ENCODE measurements around the gene RGS13.
"Not testable (repeated sequence)": the region's sequence is repeated elsewhere in the genome, so short reads cannot be mapped to it uniquely, and the experiment has no call there.

The RGS13 gene

GRCh38 chr1:192683081-192683480, 47.1 kb downstream of the RGS13 start:
- not testable (repeated sequence) for DNase-seq

GRCh38 chr1:192689459-192689858, 53.5 kb downstream of the RGS13 start:
- DNase-seq = no peak

GRCh38 chr1:192691041-192691440, 55.1 kb downstream of the RGS13 start:
- DNase-seq = no peak

DNA sequence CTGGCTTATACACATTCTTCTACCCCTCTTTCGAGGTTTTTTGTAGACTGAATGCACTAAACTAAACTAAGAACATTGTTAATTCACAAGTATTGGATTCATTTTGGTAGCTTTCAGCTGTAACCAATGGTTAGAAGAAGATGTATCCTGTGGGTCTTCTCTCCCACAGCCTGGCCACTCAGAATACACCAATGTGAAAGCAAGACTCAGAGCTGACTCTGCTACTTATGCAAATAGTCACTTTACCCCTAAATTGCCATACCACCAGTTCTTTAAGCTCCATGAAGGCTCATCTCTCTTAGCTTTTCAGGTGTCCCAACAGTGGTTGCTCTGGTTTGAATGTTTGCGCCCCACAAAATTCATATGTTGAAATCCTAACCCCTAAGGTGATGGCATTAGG, 60.1 kb downstream of the RGS13 start:
- DNase-seq = no peak

- DNase-seq = no peak
These were observed 61.8 kb downstream of the RGS13 start for GRCh38 chr1:192697771-192698170.

DNA sequence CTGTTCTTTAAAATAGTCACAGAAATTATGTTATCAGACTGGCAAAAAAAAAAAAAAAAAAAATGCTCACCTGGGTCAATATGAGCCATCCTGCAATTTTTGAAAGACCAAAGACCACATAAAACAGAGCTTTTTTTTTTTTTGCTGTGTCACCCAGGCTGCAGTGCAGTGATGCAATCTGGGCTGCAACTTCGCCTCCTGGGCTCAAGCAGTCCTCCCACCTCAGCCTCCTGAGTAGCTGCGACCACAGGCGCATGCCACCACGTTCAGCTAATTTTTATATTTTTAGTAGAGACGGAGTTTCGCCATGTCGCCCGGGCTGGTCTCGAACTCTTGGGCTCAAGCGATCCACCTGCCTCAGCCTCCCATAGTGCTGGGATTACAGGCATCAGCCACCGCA, 62.8 kb downstream of the RGS13 start:
- no peak for DNase-seq

GRCh38 chr1:192700834-192701271, 64.9 kb downstream of the RGS13 start:
- no peak for DNase-seq

- no peak for DNase-seq
These were observed 66.4 kb downstream of the RGS13 start for GRCh38 chr1:192702212-192702902.

DNA sequence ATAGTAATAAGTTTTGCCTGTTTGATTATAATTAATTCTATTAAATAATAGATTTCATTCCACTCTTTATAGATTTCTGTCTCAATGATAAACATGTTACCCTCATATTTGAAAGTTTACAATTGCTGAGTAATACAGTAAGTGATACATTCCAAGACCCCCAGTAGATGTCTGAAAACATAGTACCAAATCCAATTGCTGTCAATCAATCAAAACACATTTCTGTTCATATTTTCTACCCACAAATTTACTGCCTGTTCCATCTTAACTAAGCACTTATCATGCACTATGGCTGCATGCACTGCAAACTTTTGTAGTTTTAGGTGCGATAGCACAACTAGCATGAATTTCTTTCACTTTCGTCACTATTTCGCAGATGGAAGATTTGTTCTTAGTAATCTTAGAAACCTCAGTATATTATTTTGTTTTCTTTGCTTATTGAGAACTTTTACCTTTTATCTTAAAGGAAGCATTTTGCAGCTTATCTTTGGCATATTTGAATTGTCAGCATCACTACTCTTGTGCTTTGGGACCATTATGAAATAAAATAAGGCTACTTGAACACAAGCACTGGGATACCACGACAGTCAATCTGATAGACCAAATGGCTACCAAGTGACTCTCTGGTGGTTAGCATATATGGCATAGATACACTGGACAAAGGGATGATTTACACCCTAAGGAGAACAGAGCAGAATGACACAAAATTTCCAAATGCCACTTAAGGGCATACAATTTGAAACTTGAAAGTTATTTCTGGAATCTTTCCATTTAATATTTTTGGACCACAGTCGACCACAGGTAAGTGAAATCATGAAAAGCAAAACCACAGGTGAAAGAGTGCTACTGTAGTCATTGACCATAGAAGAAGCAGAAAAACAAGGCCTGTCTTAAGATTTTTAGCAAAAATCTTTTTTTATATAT, 67.6 kb downstream of the RGS13 start:
- no peak for DNase-seq

GRCh38 chr1:192705510-192705909, 69.6 kb downstream of the RGS13 start:
- DNase-seq = no peak

DNA sequence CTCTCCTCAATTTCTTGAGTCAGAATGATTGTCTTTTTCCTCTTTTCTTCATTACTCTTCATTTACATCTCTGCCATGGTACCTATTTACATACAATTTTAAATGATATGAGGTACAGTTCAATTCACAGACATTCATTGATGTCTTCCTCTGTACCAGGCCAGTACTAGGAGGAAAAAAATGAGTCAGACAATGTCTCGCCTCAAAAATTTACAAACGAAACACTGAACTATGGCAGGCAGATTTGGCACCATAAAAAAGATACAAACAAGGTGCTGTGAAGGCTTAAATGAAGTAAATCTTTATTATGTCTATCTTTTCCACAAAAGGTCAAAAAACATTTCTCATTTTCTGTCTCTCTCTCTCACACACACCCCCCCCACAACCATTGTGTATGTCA, 71.0 kb downstream of the RGS13 start:
- no peak for DNase-seq

DNA sequence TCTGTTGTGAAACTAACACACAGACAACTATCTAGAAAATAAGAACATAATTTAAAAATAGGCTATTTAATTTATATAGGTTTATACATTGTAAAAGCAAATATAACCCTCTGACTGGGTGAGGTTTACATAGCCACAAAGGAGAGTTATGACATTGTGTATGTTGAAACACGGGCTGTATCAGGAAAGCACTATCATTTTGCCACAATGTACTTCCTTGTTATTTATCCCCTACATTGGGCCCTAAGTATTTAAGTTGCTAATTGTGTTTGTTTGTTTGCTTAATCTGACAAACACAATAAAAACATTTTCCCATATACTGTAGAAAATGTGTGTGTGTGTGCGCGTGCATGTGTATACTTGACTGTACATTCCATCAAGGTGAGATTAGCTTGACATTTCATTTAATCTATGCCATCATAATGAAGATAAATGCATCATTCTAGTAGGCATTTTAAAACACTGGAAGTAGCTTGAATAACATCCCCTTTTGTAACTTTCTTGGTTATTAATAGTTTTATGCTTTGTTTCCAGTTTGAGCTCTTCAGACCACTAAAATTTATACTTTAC, 72.1 kb downstream of the RGS13 start:
- DNase-seq = no peak

DNA sequence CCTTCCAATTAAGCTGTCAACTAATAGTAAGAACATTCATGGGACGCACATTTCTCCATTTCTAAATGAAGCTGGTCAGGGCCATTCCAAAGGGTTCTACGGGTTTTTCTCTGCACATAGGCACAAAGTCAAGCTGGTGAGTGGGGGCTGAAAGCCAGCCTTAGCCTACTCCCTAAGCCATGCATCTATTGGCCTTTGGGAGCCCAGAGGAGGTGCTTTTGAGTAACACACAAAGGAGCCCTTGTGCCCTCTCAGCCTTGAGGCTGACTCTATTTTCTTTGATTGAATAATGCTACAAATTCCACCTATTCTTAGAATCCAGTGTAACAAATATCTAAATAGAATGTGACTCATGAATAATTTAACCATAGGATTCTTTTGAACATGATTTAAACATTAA, 73.6 kb downstream of the RGS13 start:
- no peak for DNase-seq

All from NCI-H1436 treated with DMSO at 0.1 percent for 48 hours (cell line).